ENCODE data around the gene RIT1. TPM values are rescaled to one million over a fixed set of nuclear protein-coding genes. Genes with fewer than 3 reads are reported as not detected.

Gene RIT1
- total and polyA plus RNA-seq, 2 experiments from 2014 or later = 30.5 to 32.4 TPM

DNA sequence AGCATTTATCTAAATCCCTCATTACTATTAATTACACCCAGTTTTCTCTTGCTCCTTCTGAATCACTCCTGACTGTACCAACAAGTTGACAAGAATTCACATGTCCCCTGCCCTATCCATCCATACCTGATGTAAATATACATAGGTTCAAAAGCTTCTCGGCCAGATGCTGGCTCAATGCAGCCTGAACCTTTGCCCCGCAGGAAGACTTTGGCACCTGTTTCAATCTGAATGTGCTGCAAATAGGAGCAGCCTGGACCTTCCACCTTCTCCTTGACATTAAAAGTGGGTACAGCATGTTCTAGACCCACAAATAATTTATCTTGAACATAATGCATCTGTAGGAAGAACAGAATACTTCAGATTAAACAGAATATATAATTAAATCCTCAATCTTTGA lies 14.4 kb upstream of the RIT1 start:
- H3K36me3 ChIP-seq (ENCODE audit: low read depth) = peaks cover 90% of the 10 kb centered on the region
- in situ Hi-C loops (cut with MboI) = no loop called here
- whole genome bisulfite sequencing, 2 experiments (ENCODE audit: low coverage in 1 of 2, low lambda C conversion rate in 2 of 2, missing lambda C conversion rate in 2 of 2) = 98 to 100% methylated on average over 2 of the region's 2 CpGs

GRCh38 chr1:155920717-155921116 lies 9.6 kb upstream of the RIT1 start:
- Histone ChIP-seq H4K20me1 (ENCODE audit: insufficient read depth) (no peaks in the 10 kb centered on the region), H3K4me1 (ENCODE audit: insufficient read depth) (no peaks in the 10 kb centered on the region), H3K79me2 (ENCODE audit: insufficient read depth) (peaks cover 81% of the 10 kb centered on the region), H3K27ac (no peak overlapping the region), H3K9ac (no peak overlapping the region), H3K36me3 (ENCODE audit: low read depth) (peaks cover 91% of the 10 kb centered on the region), H3K27me3 (replicated peaks; ENCODE audit: insufficient read depth) (no peaks in the 10 kb centered on the region), H3F3A (ENCODE audit: insufficient read depth) (peaks cover 57% of the 10 kb centered on the region), H3K4me3 (no peak overlapping the region), H3K9me3 (ENCODE audit: low read depth) (no peaks in the 10 kb centered on the region), H3K4me2 (ENCODE audit: unreplicated experiment) (no peak overlapping the region), H2AFZ (no peak overlapping the region), H3K9me2 (ENCODE audit: insufficient read depth) (no peaks in the 10 kb centered on the region)
- TF ChIP-seq EZH2phosphoT487 (IDR thresholded peaks at IDR 0.05; ENCODE audit: insufficient read depth, low read depth) (no peak), EZH2 (IDR thresholded peaks at IDR 0.05; ENCODE audit: insufficient read depth, poor library complexity, severe bottlenecking) (no peak)
- in situ Hi-C loops (cut with MboI) = no loop called here
- DNase-seq = no peak
- WGBS, 2 experiments (ENCODE audit: low coverage in 1 of 2, low lambda C conversion rate in 2 of 2, missing lambda C conversion rate in 2 of 2) = 84 to 86% methylated on average over 3 of the region's 3 CpGs

More for the DNA sequence above, 14.4 kb upstream of the RIT1 start:
- no peaks in the 10 kb centered on the region for H3K9me3 ChIP-seq (ENCODE audit: low read depth)
- peaks cover 94% of the 10 kb centered on the region for H3K79me2 ChIP-seq (ENCODE audit: insufficient read depth)
- no peak for DNase-seq
- H4K20me1 ChIP-seq (ENCODE audit: insufficient read depth) = no peaks in the 10 kb centered on the region
- H3K27ac ChIP-seq = no peak overlapping the region
- TF ChIP-seq EZH2 (IDR thresholded peaks at IDR 0.05; ENCODE audit: insufficient read depth, poor library complexity, severe bottlenecking) = no peak
- TF ChIP-seq EZH2phosphoT487 (IDR thresholded peaks at IDR 0.05; ENCODE audit: insufficient read depth, low read depth) = no peak
- peaks cover 38% of the 10 kb centered on the region for H3F3A ChIP-seq (ENCODE audit: insufficient read depth)
- no peaks in the 10 kb centered on the region for H3K9me2 ChIP-seq (ENCODE audit: insufficient read depth)
- no peaks in the 10 kb centered on the region for H3K27me3 ChIP-seq (replicated peaks; ENCODE audit: insufficient read depth)
- no peak overlapping the region for H3K4me3 ChIP-seq
- H3K4me2 ChIP-seq (ENCODE audit: unreplicated experiment) = no peak overlapping the region
- peaks cover 8% of the 10 kb centered on the region for H3K4me1 ChIP-seq (ENCODE audit: insufficient read depth)
- H3K9ac ChIP-seq = no peak overlapping the region
- H2AFZ ChIP-seq = no peak overlapping the region

DNA sequence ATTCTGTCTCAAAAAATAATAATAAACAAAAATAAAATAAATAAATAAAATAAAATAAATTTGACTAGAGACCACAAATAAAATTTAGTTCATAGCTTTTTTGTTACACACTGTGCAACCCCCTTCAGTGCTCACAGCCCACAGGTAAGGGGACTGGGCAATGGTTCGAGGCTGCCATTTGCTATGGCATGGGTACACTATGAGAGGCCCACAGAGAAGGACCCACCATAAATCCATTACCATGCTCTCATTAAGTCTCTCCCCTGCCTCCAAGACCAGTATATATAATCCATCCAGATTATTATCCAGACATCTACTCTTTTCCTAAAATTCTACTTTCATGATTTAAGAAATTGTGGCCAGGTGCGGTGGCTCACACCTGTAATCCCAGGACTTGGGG lies 8.7 kb upstream of the RIT1 start:
- Histone ChIP-seq H4K20me1 (ENCODE audit: insufficient read depth) (no peaks in the 10 kb centered on the region), H3K4me2 (ENCODE audit: unreplicated experiment) (no peak overlapping the region), H3K79me2 (ENCODE audit: insufficient read depth) (peaks cover 73% of the 10 kb centered on the region), H3K27ac (no peak overlapping the region), H3K9me3 (ENCODE audit: low read depth) (no peaks in the 10 kb centered on the region), H3K36me3 (ENCODE audit: low read depth) (peaks cover 91% of the 10 kb centered on the region), H3K9ac (no peak overlapping the region), H3F3A (ENCODE audit: insufficient read depth) (peaks cover 59% of the 10 kb centered on the region), H3K4me1 (ENCODE audit: insufficient read depth) (no peaks in the 10 kb centered on the region), H3K9me2 (ENCODE audit: insufficient read depth) (no peaks in the 10 kb centered on the region), H2AFZ (no peak overlapping the region), H3K4me3 (no peak overlapping the region), H3K27me3 (replicated peaks; ENCODE audit: insufficient read depth) (no peaks in the 10 kb centered on the region)
- WGBS, 2 experiments (ENCODE audit: low coverage in 1 of 2, low lambda C conversion rate in 2 of 2, missing lambda C conversion rate in 2 of 2) = 98 to 100% methylated on average over 2 of the region's 2 CpGs
- no peak for DNase-seq
- TF ChIP-seq EZH2 (IDR thresholded peaks at IDR 0.05; ENCODE audit: insufficient read depth, poor library complexity, severe bottlenecking) (no peak), EZH2phosphoT487 (IDR thresholded peaks at IDR 0.05; ENCODE audit: insufficient read depth, low read depth) (no peak)
- in situ Hi-C loops (cut with MboI) = no loop called here

DNA sequence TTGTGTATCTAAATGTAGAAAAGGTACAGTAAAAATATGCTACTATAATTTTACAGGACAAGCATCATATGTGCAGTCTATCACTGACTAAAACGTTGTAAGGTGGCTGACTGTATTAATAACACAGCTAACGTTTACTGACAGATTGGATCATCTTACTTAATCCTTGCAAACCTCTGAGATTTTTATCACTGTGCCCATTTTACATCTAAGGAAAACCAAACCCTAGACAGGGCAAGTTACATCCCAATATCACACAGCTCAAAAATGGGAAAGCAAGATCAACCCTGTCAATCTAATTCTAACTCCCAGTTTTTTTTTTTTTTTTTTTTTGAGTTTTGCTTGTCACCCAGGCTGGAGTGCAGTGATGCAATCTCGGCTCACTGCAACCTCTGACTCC lies 7.5 kb upstream of the RIT1 start:
- WGBS, 2 experiments (ENCODE audit: low coverage in 1 of 2, low lambda C conversion rate in 2 of 2, missing lambda C conversion rate in 2 of 2) = 40 to 45% methylated on average over 3 of the region's 3 CpGs
- no peak for DNase-seq
- Histone ChIP-seq H3K4me2 (ENCODE audit: unreplicated experiment) (no peak overlapping the region), H3K27me3 (replicated peaks; ENCODE audit: insufficient read depth) (no peaks in the 10 kb centered on the region), H3K9ac (no peak overlapping the region), H3F3A (ENCODE audit: insufficient read depth) (peaks cover 68% of the 10 kb centered on the region), H3K4me1 (ENCODE audit: insufficient read depth) (no peaks in the 10 kb centered on the region), H3K79me2 (ENCODE audit: insufficient read depth) (peaks cover 63% of the 10 kb centered on the region), H3K9me2 (ENCODE audit: insufficient read depth) (no peaks in the 10 kb centered on the region), H2AFZ (no peak overlapping the region), H3K4me3 (no peak overlapping the region), H3K27ac (peak overlapping the region; percentile 12; the same call in 1 of the 2 replicates), H4K20me1 (ENCODE audit: insufficient read depth) (no peaks in the 10 kb centered on the region), H3K9me3 (ENCODE audit: low read depth) (no peaks in the 10 kb centered on the region), H3K36me3 (ENCODE audit: low read depth) (peaks cover 91% of the 10 kb centered on the region)
- in situ Hi-C loops (cut with MboI) = no loop called here
- TF ChIP-seq EZH2 (IDR thresholded peaks at IDR 0.05; ENCODE audit: insufficient read depth, poor library complexity, severe bottlenecking) = no peak
- no peak for TF ChIP-seq EZH2phosphoT487 (IDR thresholded peaks at IDR 0.05; ENCODE audit: insufficient read depth, low read depth)

All from GM23248 (cell line).